AG04450 (cell line): ENCODE measurements around the gene TNKS1BP1. TPM values are rescaled to one million over a fixed set of nuclear protein-coding genes. Genes with fewer than 3 reads are reported as not detected.

Experiments used
- CTCF ChIA-PET: fragments of 300-600, 350-600 bp; formaldehyde crosslinking; extraction: SDS; loops from one replicate; lab custom pipeline; 2022; ENCODE audit warnings: antibody characterized with exemption, inconsistent platforms; lab: Charles Lee
- POLR2A ChIA-PET: fragments of 350-600 bp; formaldehyde crosslinking; extraction: SDS; loops from one replicate; lab custom pipeline; 2021; ENCODE audit warnings: antibody characterized with exemption, inconsistent platforms; lab: Yijun Ruan, JAX
- DNase-seq: peaks from one replicate; pipeline ENCODE4 v3.0.0-alpha.2; 2011; ENCODE audit warnings: low read depth, low spot score
- H3K27ac ChIP-seq: one replicate; pipeline ENCODE4 v1.5.1; 2012; ENCODE audit warnings: low read depth, low read length, control low read depth
- H3K27me3 ChIP-seq: one replicate; pipeline ENCODE4 v1.6.0; 2012; ENCODE audit warnings: low read length; ENCODE audit not compliant: control insufficient read depth, insufficient read depth
- H3K4me3 ChIP-seq: 2 replicates; pipeline ENCODE4 v1.5.1; 2011; ENCODE audit warnings: mild to moderate bottlenecking, low read depth, low read length, control low read depth
- H3K9me3 ChIP-seq: 2 replicates; pipeline ENCODE4 v1.5.1; 2012; ENCODE audit warnings: low read length; ENCODE audit not compliant: control insufficient read depth, insufficient read depth
- CTCF ChIP-seq: IDR thresholded peaks from 2 replicates; pipeline ENCODE4 v1.5.1; 2011; ENCODE audit warnings: low read depth, low read length, control low read depth, inconsistent platforms
- polyA minus RNA-seq: library from RNA; depleted of rRNA, polyadenylated mRNA; stranded (reverse); fragments of >200 nt; gene quantifications from 2 replicates; pipeline ENCODE4 v1.2.3, GENCODE V29; 2011; rRNA and poly(A)+ RNA removed
- polyA plus RNA-seq: library from polyadenylated mRNA; depleted of rRNA; stranded (reverse); fragments of >200 nt; gene quantifications from 2 replicates; pipeline ENCODE4 v1.2.3, GENCODE V29; 2011; rRNA removed

Gene TNKS1BP1, protein sequence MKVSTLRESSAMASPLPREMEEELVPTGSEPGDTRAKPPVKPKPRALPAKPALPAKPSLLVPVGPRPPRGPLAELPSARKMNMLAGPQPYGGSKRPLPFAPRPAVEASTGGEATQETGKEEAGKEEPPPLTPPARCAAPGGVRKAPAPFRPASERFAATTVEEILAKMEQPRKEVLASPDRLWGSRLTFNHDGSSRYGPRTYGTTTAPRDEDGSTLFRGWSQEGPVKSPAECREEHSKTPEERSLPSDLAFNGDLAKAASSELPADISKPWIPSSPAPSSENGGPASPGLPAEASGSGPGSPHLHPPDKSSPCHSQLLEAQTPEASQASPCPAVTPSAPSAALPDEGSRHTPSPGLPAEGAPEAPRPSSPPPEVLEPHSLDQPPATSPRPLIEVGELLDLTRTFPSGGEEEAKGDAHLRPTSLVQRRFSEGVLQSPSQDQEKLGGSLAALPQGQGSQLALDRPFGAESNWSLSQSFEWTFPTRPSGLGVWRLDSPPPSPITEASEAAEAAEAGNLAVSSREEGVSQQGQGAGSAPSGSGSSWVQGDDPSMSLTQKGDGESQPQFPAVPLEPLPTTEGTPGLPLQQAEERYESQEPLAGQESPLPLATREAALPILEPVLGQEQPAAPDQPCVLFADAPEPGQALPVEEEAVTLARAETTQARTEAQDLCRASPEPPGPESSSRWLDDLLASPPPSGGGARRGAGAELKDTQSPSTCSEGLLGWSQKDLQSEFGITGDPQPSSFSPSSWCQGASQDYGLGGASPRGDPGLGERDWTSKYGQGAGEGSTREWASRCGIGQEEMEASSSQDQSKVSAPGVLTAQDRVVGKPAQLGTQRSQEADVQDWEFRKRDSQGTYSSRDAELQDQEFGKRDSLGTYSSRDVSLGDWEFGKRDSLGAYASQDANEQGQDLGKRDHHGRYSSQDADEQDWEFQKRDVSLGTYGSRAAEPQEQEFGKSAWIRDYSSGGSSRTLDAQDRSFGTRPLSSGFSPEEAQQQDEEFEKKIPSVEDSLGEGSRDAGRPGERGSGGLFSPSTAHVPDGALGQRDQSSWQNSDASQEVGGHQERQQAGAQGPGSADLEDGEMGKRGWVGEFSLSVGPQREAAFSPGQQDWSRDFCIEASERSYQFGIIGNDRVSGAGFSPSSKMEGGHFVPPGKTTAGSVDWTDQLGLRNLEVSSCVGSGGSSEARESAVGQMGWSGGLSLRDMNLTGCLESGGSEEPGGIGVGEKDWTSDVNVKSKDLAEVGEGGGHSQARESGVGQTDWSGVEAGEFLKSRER (N-terminal part only)
- polyA plus RNA-seq (59.4 and 63.8 TPM in 2 replicates), polyA minus RNA-seq (76.8 and 78.0 TPM in 2 replicates)

- peak within 1 kb of the TSS; percentile 99 for H3K27ac ChIP-seq
- H3K27me3 ChIP-seq, result no peaks in the 10 kb centered on the region
- CTCF ChIA-PET, result interaction anchor here (0.8 to 1.7 kb wide), 8 partner anchors 11 to 484 kb away, joined by 3 to 8 read pairs (median 4); partner anchors contain the start of genes SSRP1 and UBE2L6
- POLR2A ChIA-PET, result interaction anchor here (0.6 to 2.5 kb wide), 3 partner anchors 10 to 103 kb away, joined by 3 to 20 read pairs (median 14); partner anchors contain the start of gene SSRP1
- peak; percentile 94 for DNase-seq
- H3K9me3 ChIP-seq, result no peaks in the 10 kb centered on the region; the same call in 1 of the 2 replicates
- H3K4me3 ChIP-seq, result peak within 1 kb of the TSS; percentile 83
- no peak for TF ChIP-seq CTCF
These were observed at the start of gene TNKS1BP1 for GRCh38 chr11:57324886-57325734. TSS of gene TNKS1BP1 (minus strand) at chr11:57324952. CDS start at chr11:57321885, 3,067 bp downstream.

GRCh38 chr11:57373146-57373545 lies 48.4 kb upstream of the TNKS1BP1 start:
- H3K9me3 ChIP-seq, result no peaks in the 10 kb centered on the region; the same call in 1 of the 2 replicates
- peaks cover 1% of the 10 kb centered on the region for H3K27me3 ChIP-seq
- POLR2A ChIA-PET, result no interaction called here
- H3K4me3 ChIP-seq, result no peak overlapping the region
- no peak for DNase-seq
- no peak for TF ChIP-seq CTCF
- CTCF ChIA-PET, result no interaction called here
- H3K27ac ChIP-seq, result no peak overlapping the region

DNA sequence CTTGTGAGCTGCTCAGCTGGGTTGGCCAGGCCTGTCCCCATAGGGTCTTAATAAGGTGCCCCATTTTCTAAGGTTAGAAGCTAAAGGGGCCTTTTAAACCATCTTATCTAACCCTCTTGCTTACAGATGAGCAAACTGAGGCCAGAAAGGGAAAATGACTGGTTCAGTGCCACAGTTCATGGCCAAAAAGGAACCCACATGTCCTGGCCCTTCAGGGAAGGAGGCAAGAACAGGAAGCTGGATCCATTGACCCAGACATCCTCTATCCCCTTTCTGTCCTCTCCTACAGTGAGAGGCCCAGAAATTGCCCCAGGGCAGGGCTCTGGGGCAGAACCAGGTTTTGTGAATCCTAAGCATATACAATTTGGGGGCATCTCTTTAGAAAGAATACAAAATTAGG lies 46.2 kb upstream of the TNKS1BP1 start:
- H3K9me3 ChIP-seq, result no peaks in the 10 kb centered on the region; the same call in 1 of the 2 replicates
- ChIA-PET CTCF (interaction anchor here (1.0 kb wide), 1 partner anchor 21 kb away, joined by 4 read pairs; no protein-coding TSS in a partner anchor), POLR2A (no interaction called here)
- peaks cover 4% of the 10 kb centered on the region for H3K27me3 ChIP-seq
- no peak overlapping the region for H3K4me3 ChIP-seq
- TF ChIP-seq CTCF, result no peak
- H3K27ac ChIP-seq, result no peak overlapping the region
- DNase-seq, result no peak

DNA sequence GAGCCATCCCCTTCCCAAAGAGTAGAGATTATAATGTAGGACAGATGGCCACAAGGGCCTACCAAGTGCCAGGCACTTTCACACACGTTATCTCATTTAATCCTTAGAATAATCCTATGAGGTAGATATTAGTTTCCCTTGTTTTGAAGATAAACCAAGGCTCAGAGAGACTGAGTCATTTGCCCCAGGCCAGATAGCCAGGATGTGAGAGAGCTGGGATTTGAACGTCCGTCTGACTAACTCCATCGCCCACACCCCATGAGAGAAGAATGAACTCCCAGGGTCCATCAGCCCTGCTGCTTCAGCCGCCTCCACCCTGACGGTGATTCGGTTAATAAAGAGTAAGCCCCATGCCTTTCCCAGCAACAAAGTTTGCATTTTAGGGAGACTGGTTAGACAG lies 45.5 kb upstream of the TNKS1BP1 start:
- DNase-seq, result no peak
- Histone ChIP-seq H3K9me3 (no peaks in the 10 kb centered on the region; the same call in 1 of the 2 replicates), H3K27ac (no peak overlapping the region), H3K27me3 (peaks cover 11% of the 10 kb centered on the region), H3K4me3 (no peak overlapping the region)
- ChIA-PET CTCF (no interaction called here), POLR2A (no interaction called here)
- TF ChIP-seq CTCF, result no peak
